ENCODE results near the gene ST6GALNAC1. TPM values are rescaled to one million over a fixed set of nuclear protein-coding genes. Genes with fewer than 3 reads are reported as not detected.

The ST6GALNAC1 gene, protein sequence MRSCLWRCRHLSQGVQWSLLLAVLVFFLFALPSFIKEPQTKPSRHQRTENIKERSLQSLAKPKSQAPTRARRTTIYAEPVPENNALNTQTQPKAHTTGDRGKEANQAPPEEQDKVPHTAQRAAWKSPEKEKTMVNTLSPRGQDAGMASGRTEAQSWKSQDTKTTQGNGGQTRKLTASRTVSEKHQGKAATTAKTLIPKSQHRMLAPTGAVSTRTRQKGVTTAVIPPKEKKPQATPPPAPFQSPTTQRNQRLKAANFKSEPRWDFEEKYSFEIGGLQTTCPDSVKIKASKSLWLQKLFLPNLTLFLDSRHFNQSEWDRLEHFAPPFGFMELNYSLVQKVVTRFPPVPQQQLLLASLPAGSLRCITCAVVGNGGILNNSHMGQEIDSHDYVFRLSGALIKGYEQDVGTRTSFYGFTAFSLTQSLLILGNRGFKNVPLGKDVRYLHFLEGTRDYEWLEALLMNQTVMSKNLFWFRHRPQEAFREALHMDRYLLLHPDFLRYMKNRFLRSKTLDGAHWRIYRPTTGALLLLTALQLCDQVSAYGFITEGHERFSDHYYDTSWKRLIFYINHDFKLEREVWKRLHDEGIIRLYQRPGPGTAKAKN
- 1.3 to 1.5 TPM (median 1.4 TPM) in 3 replicates for total RNA-seq

DNA sequence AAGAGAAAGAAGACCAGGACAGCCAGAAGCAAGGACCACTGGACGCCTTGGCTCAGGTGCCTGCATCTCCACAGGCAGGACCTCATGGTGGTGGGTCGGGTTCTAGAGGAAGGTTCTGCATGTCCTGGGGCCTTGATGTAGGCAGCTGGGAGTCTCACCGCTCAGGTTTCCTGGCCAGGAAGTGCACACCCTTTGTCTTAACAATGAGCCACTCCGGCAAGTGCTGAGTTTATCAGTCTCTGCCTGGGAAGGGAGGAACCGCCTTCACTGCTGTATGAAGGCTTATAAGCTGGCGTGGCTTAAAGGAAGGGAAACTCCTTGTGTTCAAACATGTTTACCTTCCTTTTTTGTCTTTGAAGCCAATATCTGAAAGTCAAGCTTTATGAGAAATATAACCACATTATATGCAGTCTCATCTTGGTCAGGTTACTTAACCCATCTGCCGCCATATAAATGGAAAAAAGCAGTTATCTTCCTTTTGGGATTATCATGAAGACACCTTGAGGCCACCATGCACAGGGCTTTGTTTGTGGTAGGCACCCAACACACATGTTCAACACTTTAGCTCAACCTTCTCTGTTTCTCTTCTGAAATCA, at the start of gene ST6GALNAC1:
ST6GALNAC1 (minus strand) TSS at position 205 of the 596 bp plus-strand sequence; CDS start at position 86, 119 bp downstream.
- Mint-ChIP-seq H3K9me3 (peaks cover 7% of the 10 kb centered on the region), H3K27me3 (ENCODE audit: low read depth) (no peaks in the 10 kb centered on the region), H3K4me1 (peaks cover 39% of the 10 kb centered on the region), H3K27ac (peak within 1 kb of the TSS; percentile 49), H3K36me3 (peaks cover 3% of the 10 kb centered on the region), H3K4me3 (no peak within 1 kb of the TSS)
- TF ChIP-seq, protein P1, sequence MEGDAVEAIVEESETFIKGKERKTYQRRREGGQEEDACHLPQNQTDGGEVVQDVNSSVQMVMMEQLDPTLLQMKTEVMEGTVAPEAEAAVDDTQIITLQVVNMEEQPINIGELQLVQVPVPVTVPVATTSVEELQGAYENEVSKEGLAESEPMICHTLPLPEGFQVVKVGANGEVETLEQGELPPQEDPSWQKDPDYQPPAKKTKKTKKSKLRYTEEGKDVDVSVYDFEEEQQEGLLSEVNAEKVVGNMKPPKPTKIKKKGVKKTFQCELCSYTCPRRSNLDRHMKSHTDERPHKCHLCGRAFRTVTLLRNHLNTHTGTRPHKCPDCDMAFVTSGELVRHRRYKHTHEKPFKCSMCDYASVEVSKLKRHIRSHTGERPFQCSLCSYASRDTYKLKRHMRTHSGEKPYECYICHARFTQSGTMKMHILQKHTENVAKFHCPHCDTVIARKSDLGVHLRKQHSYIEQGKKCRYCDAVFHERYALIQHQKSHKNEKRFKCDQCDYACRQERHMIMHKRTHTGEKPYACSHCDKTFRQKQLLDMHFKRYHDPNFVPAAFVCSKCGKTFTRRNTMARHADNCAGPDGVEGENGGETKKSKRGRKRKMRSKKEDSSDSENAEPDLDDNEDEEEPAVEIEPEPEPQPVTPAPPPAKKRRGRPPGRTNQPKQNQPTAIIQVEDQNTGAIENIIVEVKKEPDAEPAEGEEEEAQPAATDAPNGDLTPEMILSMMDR (IDR thresholded peaks at IDR 0.05; ENCODE audit: unreplicated experiment) = no peak
- DNase-seq (ENCODE audit: low spot score in 2 of 2, unreplicated experiment in 2 of 2) = no peak

DNA sequence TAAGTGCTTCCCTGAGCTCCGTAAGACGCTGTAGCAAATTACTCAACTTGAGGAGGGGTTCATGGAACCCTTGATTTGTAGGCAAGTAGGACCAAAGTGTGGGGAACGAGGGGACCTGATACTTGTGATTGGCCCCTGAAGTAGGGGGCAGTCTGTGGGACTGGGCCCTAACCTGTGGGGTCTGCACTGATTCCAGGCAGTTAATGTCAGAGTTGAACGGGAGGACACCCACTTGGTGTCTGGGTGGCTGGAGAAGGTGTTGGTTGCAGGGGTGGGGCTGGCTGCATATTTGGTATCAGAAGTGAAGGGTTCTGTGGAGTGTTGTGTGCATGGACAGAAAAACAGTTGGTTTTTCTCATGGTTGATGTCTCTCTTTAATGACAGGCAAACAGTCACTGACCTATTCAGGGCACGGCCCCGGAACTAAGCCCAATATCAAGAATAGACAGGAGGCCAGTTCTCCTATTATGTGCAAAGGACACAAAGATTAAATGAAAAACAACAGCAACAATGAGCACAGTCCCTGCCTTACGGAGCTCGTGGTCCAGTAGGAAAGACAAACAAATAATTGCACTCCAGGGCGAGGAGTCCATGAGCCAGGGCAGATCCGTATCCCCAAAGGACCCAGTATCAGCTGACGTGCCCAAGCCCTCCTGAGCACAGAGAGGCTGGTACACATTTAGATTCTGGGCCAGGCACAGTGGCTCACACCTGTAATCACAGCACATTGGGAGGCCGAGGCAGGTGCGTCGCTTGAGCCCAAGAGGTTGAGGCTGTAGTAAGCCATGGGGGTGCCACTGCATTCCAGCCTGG, 48.0 kb upstream of the ST6GALNAC1 start:
- H3K27me3 Mint-ChIP-seq (ENCODE audit: low read depth) = no peaks in the 10 kb centered on the region
- H3K9me3 Mint-ChIP-seq = no peaks in the 10 kb centered on the region
- DNase-seq (ENCODE audit: low spot score in 2 of 2, unreplicated experiment in 2 of 2) = no peak
- H3K4me1 Mint-ChIP-seq = peaks cover 25% of the 10 kb centered on the region
- no peak overlapping the region for H3K4me3 Mint-ChIP-seq
- H3K27ac Mint-ChIP-seq = no peak overlapping the region
- TF ChIP-seq, protein P1 (IDR thresholded peaks at IDR 0.05; ENCODE audit: unreplicated experiment) = no peak
- H3K36me3 Mint-ChIP-seq = peaks cover 3% of the 10 kb centered on the region

DNA sequence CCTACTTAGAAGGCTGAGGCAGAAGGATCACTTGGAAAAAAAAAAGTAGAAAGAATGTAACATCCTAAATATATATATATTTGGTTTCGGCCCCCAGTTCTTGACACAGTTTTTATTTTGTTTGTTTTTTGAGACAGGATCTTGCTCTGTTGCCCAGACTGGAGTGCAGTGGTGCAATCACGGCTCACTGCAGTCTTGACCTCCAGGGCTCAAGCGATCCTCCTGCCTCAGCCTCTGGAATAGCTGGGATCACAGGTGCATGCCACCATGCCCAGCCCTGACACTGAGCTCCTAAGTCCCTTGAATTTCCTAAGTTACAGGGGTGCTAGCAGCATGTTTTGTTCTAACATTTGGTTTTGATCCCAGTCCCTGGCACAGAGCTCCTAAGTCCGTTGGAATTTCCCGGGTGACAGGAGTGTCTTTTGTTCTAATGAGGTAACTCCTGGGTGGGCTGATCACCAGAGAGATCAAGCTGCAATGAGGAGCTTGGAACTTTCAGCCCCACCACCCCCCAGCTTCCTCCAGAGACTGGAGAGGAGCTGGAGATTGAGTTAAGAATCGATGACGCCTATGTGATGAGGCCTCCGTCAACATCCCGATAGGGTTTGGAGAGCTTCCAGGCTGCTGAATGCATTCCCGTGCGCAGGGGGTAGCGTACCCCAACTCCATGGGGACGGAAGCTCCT, 47.2 kb upstream of the ST6GALNAC1 start:
- Mint-ChIP-seq H3K27me3 (ENCODE audit: low read depth) (no peaks in the 10 kb centered on the region), H3K4me1 (peaks cover 28% of the 10 kb centered on the region), H3K4me3 (no peak overlapping the region), H3K27ac (no peak overlapping the region), H3K9me3 (no peaks in the 10 kb centered on the region), H3K36me3 (peaks cover 3% of the 10 kb centered on the region)
- TF ChIP-seq, protein P1 (IDR thresholded peaks at IDR 0.05; ENCODE audit: unreplicated experiment) = no peak
- no peak for DNase-seq (ENCODE audit: low spot score in 2 of 2, unreplicated experiment in 2 of 2)

DNA sequence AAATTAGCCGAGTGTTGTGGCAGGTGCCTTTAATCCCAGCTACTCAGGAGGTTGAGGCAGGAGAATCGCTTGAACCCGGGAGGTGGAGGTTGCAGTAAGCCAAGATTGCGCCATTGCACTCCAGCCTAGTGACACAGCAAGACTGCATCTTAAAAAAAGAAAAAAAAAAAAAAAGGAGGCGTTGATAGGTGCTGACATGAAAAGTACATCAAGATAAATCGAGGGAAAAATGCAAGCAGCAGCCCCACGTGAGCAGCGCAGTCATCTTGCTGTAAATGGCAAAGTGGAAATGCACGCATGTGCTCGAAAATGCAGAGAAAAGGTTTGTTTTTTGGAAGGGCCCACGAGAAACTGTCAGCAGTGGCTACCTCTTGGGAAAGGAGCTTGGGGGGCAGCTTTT, 46.3 kb upstream of the ST6GALNAC1 start:
- Mint-ChIP-seq H3K9me3 (no peaks in the 10 kb centered on the region), H3K27me3 (ENCODE audit: low read depth) (no peaks in the 10 kb centered on the region), H3K27ac (no peak overlapping the region), H3K4me1 (peaks cover 28% of the 10 kb centered on the region), H3K36me3 (peaks cover 1% of the 10 kb centered on the region), H3K4me3 (no peak overlapping the region)
- TF ChIP-seq, protein P1 (IDR thresholded peaks at IDR 0.05; ENCODE audit: unreplicated experiment) = no peak
- DNase-seq (ENCODE audit: low spot score in 2 of 2, unreplicated experiment in 2 of 2) = no peak

DNA sequence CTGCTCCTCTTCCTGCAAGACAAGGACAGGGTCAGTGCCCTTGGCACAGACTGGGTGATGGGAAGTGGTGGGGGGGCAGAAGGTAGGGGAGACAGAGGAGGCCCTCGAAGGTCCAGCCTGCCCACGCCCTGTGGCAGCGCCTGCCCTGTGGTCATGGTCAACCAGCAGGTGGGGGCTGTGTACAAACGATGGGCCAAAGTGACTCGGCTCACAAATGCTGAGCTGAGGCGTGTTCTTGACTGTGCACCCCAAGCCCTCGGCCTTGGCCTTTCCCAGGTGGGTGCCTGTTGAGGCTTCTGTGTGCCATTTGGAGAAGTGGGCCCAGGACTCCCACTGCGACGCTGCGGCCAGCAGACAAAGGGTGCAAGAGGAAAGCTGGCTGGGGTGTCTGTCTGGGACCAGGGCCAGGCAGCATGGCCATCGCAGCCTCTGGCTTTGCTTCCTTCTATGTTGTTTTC, 44.6 kb upstream of the ST6GALNAC1 start:
- DNase-seq (ENCODE audit: low spot score in 2 of 2, unreplicated experiment in 2 of 2) = no peak
- no peak overlapping the region for H3K4me3 Mint-ChIP-seq
- H3K9me3 Mint-ChIP-seq = no peaks in the 10 kb centered on the region
- H3K27me3 Mint-ChIP-seq (ENCODE audit: low read depth) = no peaks in the 10 kb centered on the region
- TF ChIP-seq, protein P1 (IDR thresholded peaks at IDR 0.05; ENCODE audit: unreplicated experiment) = no peak
- peak overlapping the region; percentile 58 for H3K27ac Mint-ChIP-seq
- H3K4me1 Mint-ChIP-seq = peaks cover 30% of the 10 kb centered on the region
- H3K36me3 Mint-ChIP-seq = peaks cover 1% of the 10 kb centered on the region

Data from mesothelial cell of epicardium (in vitro differentiated cells).